ENCODE measurements around the gene NOL6. TPM values are rescaled to one million over a fixed set of nuclear protein-coding genes. Genes with fewer than 3 reads are reported as not detected.
"Not testable (repeated sequence)": the region's sequence is repeated elsewhere in the genome, so short reads cannot be mapped to it uniquely, and the experiment has no call there.

Gene NOL6
- total RNA-seq, 1 experiment from 2014 or later = 19.7 TPM

DNA sequence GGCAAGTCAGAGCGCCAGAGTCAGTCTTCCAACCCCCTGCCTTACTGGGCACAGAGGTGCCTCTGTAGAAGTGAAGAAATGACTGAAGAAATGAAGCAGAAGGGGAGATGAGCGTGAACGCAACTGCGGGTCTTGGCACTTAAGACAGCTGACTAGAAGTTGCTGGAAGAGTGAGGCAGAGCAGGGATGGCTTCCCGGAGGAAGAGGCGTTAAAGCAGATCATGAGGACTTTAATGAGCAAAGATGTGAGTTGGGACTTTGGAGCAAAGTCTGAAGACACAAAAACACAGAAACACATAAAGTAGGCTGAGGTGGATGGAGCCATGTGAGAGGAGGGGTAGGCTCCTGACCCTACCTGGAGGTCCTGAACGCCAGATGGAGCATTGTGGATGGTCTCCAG lies 33.5 kb downstream of the NOL6 start:
- no peak for DNase-seq (ENCODE audit: low read depth)
- in situ Hi-C loops (cut with HindIII; ENCODE audit: low pct_unique_long_range_greater_than_20kb, low sequenced_read_pairs) = no loop called here

- in situ Hi-C loops (cut with HindIII; ENCODE audit: low pct_unique_long_range_greater_than_20kb, low sequenced_read_pairs) = no loop called here
- DNase-seq (ENCODE audit: low read depth) = no peak
Observed at GRCh38 chr9:33439731-33440130, 34.0 kb downstream of the NOL6 start.

GRCh38 chr9:33438926-33439680 lies 34.6 kb downstream of the NOL6 start:
- in situ Hi-C loops (cut with HindIII; ENCODE audit: low pct_unique_long_range_greater_than_20kb, low sequenced_read_pairs) = no loop called here

DNA sequence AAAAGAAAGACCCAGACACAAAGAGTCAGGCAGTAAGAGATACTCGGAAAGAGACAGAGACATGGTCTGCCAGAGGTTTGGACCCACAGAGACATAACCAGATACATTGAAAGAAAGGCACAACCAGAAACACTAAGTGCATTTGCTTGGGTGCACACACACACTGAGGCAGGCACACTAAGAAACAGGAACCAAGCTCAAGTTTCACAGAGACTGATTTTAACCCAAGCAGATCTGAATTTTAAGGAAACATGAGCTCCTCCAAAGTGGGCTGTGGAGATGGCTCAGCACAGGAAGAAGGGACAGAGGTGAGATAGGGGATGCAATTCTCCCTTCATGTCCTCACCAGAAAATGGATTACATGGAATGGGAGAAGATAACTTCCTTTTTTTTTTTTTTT lies 35.8 kb downstream of the NOL6 start:
- no peak for DNase-seq (ENCODE audit: low read depth)
- in situ Hi-C loops (cut with HindIII; ENCODE audit: low pct_unique_long_range_greater_than_20kb, low sequenced_read_pairs) = no loop called here

More at GRCh38 chr9:33438926-33439680, 34.6 kb downstream of the NOL6 start:
- DNase-seq (ENCODE audit: low read depth) = no peak

- in situ Hi-C loops (cut with HindIII; ENCODE audit: low pct_unique_long_range_greater_than_20kb, low sequenced_read_pairs) = no loop called here
Observed at GRCh38 chr9:33437205-33437604, 36.5 kb downstream of the NOL6 start.

GRCh38 chr9:33436445-33436844 lies 37.3 kb downstream of the NOL6 start:
- in situ Hi-C loops (cut with HindIII; ENCODE audit: low pct_unique_long_range_greater_than_20kb, low sequenced_read_pairs) = no loop called here
- DNase-seq (ENCODE audit: low read depth) = no peak

More at GRCh38 chr9:33437205-33437604, 36.5 kb downstream of the NOL6 start:
- no peak for DNase-seq (ENCODE audit: low read depth)

GRCh38 chr9:33435821-33436277 lies 37.9 kb downstream of the NOL6 start:
- no peak for DNase-seq (ENCODE audit: low read depth)
- in situ Hi-C loops (cut with HindIII; ENCODE audit: low pct_unique_long_range_greater_than_20kb, low sequenced_read_pairs) = no loop called here

- in situ Hi-C loops (cut with HindIII; ENCODE audit: low pct_unique_long_range_greater_than_20kb, low sequenced_read_pairs) = no loop called here
- no peak for DNase-seq (ENCODE audit: low read depth)
Observed at GRCh38 chr9:33434317-33435105, 39.2 kb downstream of the NOL6 start.

DNA sequence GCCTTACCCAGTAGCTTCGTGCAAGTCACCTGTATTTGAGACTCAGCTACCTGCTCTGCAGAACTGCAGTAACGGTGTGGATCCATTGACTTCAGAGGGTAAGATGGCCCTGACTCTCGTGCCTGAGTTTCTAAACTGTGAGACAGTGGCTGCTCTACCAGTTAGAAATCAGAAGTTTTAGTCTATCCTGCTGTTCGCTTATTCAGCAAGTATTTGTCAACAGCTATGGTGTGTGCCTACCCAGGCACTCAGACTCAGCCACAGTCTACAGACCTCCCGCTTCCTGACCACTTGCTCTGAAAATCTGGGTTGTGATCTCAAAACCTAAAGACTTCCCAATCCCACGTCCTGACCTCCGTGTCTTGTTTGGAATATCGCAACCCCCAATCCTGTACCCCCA lies 39.9 kb downstream of the NOL6 start:
- in situ Hi-C loops (cut with HindIII; ENCODE audit: low pct_unique_long_range_greater_than_20kb, low sequenced_read_pairs) = no loop called here
- no peak for DNase-seq (ENCODE audit: low read depth)

GRCh38 chr9:33431420-33431819 lies 42.3 kb downstream of the NOL6 start:
- no peak for DNase-seq (ENCODE audit: low read depth)

GRCh38 chr9:33430942-33431341 lies 42.8 kb downstream of the NOL6 start:
- DNase-seq (ENCODE audit: low read depth) = no peak
- in situ Hi-C loops (cut with HindIII; ENCODE audit: low pct_unique_long_range_greater_than_20kb, low sequenced_read_pairs) = no loop called here

More at GRCh38 chr9:33431420-33431819, 42.3 kb downstream of the NOL6 start:
- in situ Hi-C loops (cut with HindIII; ENCODE audit: low pct_unique_long_range_greater_than_20kb, low sequenced_read_pairs) = no loop called here

DNA sequence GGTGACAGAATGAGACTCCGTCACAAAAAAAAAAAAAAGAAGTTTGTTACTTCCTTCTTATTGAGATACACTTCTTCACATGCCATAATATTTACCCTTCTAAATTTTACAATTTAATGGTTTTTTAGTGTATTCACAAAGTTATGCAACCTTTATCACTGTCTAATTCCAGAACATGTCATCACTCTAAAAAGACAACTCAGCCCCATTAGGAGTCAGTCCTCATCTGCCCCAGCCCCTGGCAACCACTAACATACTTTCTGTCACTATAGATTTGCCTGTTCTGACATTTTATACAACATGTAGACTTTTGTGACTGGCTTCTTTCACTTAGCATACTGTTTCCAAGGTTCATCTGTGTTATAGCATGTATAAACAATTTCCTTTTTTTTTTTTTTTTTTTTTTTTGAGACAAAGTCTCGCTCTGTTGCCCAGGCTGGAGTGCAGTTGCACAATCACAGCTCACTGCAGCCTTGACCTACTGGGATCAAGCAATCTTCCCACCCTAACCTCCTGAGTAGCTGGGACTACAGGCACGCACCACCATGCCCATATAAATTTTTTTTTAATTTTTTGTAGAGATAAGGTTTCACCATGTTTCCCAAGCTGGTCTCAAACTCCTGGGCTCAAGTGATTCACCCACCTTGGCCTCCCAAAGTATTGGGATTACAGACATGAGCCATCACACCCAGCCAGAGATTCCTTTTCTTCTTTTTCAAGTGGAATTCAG lies 44.3 kb downstream of the NOL6 start:
- DNase-seq (ENCODE audit: low read depth) = no peak

GRCh38 chr9:33426843-33427293 lies 46.9 kb downstream of the NOL6 start:
- no peak for DNase-seq (ENCODE audit: low read depth)
- in situ Hi-C loops (cut with HindIII; ENCODE audit: low pct_unique_long_range_greater_than_20kb, low sequenced_read_pairs) = no loop called here

More for the DNA sequence above, 44.3 kb downstream of the NOL6 start:
- in situ Hi-C loops (cut with HindIII; ENCODE audit: low pct_unique_long_range_greater_than_20kb, low sequenced_read_pairs) = no loop called here

DNA sequence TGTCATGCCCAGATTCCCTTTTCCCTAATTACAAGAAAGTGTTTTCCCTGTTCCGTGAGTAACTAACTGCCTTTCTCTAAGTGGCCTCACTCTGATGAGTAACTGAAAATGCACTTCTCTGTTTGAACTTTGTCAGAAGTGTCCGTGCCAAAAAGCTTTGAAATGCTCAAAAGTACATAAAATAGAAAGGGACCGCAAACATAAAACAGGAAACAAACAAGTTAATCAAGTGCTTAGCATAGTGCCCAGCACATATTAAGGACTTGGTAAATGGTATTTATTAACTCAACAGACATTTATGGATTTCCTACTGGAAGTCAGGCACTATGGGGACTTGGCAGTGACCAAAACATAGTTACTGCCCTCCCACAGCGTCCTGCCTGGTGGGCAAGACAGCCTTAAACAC lies 48.6 kb downstream of the NOL6 start:
- no peak for DNase-seq (ENCODE audit: low read depth)
- in situ Hi-C loops (cut with HindIII; ENCODE audit: low pct_unique_long_range_greater_than_20kb, low sequenced_read_pairs) = no loop called here

- in situ Hi-C loops (cut with HindIII; ENCODE audit: low pct_unique_long_range_greater_than_20kb, low sequenced_read_pairs); DNase-seq (ENCODE audit: low read depth): not testable (repeated sequence)
Observed at GRCh38 chr9:33424492-33424891, 49.2 kb downstream of the NOL6 start.

DNA sequence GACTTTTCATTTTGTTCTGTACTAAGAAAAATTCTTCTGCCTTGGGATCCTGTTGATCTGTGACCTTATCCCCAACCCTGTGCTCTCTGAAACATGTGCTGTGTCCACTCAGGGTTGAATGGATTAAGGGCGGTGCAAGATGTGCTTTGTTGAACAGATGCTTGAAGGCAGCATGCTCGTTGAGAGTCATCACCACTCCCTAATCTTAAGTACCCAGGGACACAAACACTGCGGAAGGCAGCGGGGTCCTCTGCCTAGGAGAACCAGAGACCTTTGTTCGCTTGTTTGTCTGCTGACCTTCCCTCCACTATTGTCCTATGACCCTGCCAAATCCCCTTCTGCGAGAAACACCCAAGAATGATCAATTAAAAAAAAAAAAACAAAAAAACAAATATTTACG lies 49.7 kb downstream of the NOL6 start:
- DNase-seq (ENCODE audit: low read depth); in situ Hi-C loops (cut with HindIII; ENCODE audit: low pct_unique_long_range_greater_than_20kb, low sequenced_read_pairs): not testable (repeated sequence)

GRCh38 chr9:33419708-33420303 lies 53.9 kb downstream of the NOL6 start:
- in situ Hi-C loops (cut with HindIII; ENCODE audit: low pct_unique_long_range_greater_than_20kb, low sequenced_read_pairs) = no loop called here
- no peak for DNase-seq (ENCODE audit: low read depth)

- DNase-seq (ENCODE audit: low read depth) = no peak
- in situ Hi-C loops (cut with HindIII; ENCODE audit: low pct_unique_long_range_greater_than_20kb, low sequenced_read_pairs) = no loop called here
Observed at GRCh38 chr9:33418090-33418489, 55.6 kb downstream of the NOL6 start.

Data from Caki2 (cell line).